ENCODE measurements around the gene OR2T33. TPM values are rescaled to one million over a fixed set of nuclear protein-coding genes. Genes with fewer than 3 reads are reported as not detected.

Gene OR2T33
- total RNA-seq, 2 donors from 2014 or later: not detected

Other genes with a start within 250 kb of the OR2T33 start
- under 1 TPM; 0.11 TPM for gene OR2L2, start 247.9 kb downstream of the OR2T33 start, total RNA-seq
- not detected for gene OR2L3, start 231.1 kb downstream of the OR2T33 start, total RNA-seq
- not detected for gene OR2L13, start 182.8 kb downstream of the OR2T33 start, total RNA-seq
- not detected for gene OR2M5, start 132.8 kb downstream of the OR2T33 start, total RNA-seq
- gene OR2M2, start 103.2 kb downstream of the OR2T33 start, total RNA-seq: not detected
- gene OR2M3, start 80.7 kb downstream of the OR2T33 start, total RNA-seq: not detected
- gene OR2M4, start 46.6 kb downstream of the OR2T33 start, total RNA-seq: not detected
- not detected for gene OR2T12, start 25.4 kb upstream of the OR2T33 start, total RNA-seq
- gene OR2M7, start 46.6 kb upstream of the OR2T33 start, total RNA-seq: not detected
- not detected for gene OR14C36, start 70.8 kb upstream of the OR2T33 start, total RNA-seq
- not detected for gene OR2T4, start 83.7 kb upstream of the OR2T33 start, total RNA-seq
- not detected for gene OR2T6, start 97.8 kb upstream of the OR2T33 start, total RNA-seq
- gene OR2T1, start 125.1 kb upstream of the OR2T33 start, total RNA-seq: not detected
- gene OR2T2, start 167.7 kb upstream of the OR2T33 start, total RNA-seq: not detected
- gene OR2T3, start 195.4 kb upstream of the OR2T33 start, total RNA-seq: not detected
- not detected for gene OR2T5, start 210.6 kb upstream of the OR2T33 start, total RNA-seq
- not detected for gene OR2G6, start 230.1 kb upstream of the OR2T33 start, total RNA-seq

Data from activated T-helper 17 cell treated with anti-CD3 and anti-CD28 coated beads, Interleukin-2, amount 50 U/mL, for 72 hours (primary cell).